Measurements from ENCODE around the gene FBXO24.

Gene FBXO24

DNA sequence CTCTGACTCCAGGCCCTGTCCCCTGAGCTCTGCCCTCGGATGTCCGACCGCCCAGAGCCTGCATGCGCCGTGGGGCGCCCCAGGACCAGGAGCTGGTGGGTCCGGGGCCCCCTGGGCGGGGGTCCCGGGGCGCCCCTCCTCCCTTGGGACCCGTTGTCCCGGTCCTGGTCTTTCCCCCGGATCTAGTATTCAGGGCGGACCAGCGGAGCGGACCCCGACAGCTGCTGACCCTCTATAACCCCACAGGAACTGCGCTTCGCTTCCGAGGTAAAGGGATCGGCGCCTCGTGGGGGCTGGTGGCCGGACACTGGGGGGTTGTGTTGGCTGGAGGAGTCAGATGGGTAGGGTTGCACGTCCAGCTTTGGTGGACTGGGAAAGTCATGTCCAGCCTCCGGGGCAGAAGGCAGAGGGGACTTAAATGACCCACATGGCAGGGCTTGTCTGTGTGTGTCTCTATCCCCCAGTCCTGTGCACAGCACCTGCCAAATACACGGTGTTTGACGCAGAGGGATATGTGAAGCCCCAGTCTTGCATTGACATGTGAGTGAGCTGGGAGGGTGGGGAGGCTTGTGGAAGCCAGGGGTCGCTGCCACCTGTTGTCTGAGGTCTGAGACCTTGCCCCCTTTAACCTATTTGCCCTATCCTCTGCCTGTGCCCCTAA lies 26.7 kb downstream of the FBXO24 start:
- no peak for DNase-seq (ENCODE audit: extremely low spot score, insufficient read length, low read depth)
- no peak for FAIRE-seq

DNA sequence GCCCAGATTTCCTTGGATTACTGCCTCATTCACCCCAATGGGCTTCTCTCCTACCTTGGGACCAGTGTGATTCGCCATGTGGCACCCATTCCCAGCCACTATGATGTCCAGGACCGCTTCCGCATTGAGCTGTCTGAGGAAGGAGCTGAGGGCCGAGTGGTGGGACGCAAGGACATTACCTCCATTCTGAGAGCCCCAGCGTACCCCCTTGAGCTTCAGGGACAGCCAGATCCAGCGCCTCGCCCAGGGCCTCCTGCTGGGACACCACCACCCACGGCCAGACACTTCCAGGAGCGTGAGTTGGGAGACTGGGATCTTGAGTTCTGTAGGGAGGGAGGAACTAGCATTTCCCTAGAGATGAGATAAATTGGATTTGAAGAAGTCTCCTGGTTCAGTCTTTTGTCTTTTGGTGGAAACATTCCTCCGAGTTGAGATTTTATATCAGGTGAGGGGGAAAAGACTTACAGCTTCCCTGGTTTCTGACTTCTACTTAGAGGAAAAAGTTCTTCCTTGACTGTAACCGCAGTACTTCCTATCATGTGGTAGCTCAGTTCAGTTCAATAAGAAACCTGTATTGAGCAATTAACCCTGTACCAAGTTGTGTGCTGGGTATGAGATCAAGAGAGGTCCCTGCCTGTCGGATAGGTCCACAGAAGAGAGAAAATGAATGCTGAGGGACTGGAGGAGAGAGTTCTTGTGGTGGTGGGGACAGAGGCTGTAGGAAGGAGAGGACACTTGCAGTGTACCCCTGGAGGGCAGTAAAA lies 27.5 kb downstream of the FBXO24 start:
- no peak for FAIRE-seq
- no peak for DNase-seq (ENCODE audit: extremely low spot score, insufficient read length, low read depth)

DNA sequence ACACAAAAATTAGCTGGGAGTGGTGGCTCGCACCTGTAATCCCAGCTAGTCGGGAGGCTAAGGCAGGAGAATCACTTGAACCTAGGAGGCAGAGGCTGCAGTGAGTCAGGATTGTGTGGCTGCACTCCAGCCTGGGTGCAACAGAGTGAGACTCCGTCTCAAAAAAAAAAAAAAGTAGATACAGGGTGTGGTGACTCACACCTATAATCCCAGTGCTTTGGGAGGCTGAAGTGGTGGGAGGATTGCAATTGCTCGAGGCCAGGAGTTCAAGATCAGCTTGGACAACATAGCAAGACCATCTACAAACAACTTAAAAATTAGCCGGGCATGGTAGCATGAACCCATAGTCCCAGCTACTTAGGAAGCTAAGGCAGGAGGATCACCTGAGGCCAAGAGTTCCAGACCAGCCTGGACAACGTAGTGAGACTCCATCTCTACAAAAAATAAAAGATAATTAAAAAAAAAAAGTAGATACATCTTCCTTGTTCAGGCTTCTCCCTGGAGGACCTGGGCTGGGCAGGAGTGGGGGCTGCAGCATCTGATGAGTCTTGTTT lies 28.3 kb downstream of the FBXO24 start:
- DNase-seq (ENCODE audit: extremely low spot score, insufficient read length, low read depth) (no peak), FAIRE-seq (no peak)

DNA sequence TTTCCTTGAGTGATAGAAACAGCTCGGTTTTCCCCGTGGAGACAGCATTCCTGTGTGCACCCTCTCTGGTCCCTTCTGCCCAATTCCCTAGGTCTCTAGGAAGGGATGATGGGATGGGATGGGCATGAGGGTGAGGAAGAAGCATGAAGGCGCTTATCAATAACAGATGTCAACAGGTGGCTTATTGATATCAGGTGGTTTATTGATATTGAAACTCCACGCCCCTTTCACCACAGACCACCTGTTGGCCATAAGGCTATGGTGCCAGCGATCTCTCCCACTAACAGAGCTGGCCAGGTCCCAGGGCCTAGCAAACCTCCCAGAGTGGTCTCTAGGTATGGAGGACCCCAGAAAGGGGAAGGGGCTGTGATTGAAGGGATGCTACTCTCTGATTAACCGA lies 34.1 kb downstream of the FBXO24 start:
- FAIRE-seq (no peak), DNase-seq (ENCODE audit: extremely low spot score, insufficient read length, low read depth) (no peak)

DNA sequence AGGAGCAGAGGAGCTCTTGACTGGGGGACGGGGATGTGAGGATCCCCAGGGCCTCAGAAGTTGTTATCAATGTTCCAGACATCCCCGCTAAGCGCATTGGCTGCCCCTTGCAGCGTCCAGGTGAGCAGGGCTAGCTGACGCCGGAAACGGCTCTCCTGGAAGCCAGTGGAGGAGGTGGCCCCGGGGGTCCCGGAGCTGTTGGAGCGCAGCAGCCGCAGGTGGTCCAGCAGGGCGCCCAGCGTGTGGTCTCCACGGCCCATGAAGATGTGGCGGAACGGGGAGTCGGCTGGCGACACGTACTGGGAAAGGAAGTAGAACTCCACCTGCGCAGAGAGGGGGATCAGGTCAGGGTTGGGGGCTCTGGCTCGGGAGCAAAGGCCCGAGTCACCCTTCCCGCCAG lies 34.7 kb downstream of the FBXO24 start:
- no peak for FAIRE-seq

DNA sequence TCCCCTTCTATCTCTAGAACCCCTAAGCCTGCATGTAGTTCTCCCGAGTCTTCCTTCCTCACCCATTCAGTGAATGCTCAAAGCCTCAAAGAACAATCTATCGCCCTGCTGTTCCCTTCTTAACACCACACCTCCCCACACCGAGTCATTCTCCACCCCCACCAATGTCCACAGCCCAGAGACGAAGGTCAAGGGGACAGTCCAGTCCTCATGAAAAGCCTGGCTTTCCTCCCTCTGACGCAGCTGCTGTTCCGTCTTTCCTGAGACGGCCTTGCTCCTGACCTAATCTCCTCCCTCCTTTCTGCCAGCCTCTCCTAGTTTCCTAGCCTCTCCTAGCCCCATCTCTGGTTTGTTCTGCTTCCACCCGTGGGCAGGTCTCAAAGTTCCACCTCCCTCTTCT lies 35.4 kb downstream of the FBXO24 start:
- no peak for FAIRE-seq

More for the DNA sequence above, 34.7 kb downstream of the FBXO24 start:
- DNase-seq (ENCODE audit: extremely low spot score, insufficient read length, low read depth): no peak

DNA sequence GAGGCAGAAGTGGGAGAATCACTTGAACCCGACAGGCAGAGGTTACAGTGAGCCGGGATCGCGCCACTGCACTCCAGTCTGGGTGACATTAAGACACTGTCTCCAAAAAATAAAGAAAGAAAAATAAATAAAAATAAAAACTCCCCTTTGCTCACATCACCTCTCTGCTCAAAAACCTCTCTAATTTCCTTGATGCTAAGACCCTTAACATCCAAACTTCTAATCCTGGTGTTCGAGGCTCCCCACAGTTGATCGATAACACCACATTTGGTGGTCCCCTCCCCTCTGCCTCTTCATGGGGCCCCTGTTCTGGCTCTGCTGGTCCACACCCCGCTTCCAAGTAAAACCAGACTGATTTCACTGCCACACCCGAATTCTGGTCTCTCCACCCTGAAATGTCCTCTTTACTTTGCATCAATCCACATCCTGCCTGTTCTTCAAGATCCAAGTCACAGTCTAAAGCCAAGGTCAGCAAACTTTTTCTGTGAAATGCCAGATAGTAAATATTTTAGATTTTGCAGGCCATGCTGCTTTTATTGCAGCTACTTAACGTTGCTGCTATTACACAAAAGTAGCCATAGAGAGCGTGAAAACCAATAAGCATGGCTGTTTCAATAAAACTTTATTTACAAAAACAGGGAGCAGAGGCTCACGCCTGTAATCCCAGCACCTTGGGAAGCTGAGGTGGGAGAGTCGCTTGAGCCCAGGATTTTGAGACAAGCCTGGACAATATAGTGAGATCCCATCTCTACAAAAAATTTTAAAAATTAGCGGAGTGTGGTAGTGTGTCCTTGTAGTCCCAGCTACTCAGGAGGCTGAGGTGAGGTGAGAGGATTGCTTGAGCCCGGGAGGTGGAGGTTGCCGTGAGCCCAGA lies 38.1 kb downstream of the FBXO24 start:
- DNase-seq (ENCODE audit: extremely low spot score, insufficient read length, low read depth): no peak
- FAIRE-seq: no peak

More for the DNA sequence above, 35.4 kb downstream of the FBXO24 start:
- no peak for DNase-seq (ENCODE audit: extremely low spot score, insufficient read length, low read depth)

DNA sequence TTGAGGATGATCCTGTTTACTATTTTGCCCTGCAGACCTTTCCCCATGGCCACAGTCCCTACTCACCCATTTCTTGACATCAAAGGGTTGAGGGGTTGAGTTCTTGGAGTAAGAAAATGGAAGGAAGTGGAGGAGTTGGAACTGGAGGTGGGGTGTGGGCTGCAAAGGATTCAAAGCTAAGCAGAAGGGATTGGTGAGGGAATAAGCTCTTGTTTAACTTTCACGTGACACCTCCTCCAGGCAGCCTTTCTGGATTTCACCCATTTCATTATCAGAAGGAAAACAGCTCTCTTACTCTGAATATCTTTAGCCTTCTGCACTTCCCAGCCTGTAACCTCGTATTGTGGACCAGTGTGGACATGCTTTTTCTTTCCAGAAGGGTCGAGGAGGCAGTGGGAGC lies 39.9 kb downstream of the FBXO24 start:
- DNase-seq (ENCODE audit: extremely low spot score, insufficient read length, low read depth) (no peak), FAIRE-seq (no peak)

DNA sequence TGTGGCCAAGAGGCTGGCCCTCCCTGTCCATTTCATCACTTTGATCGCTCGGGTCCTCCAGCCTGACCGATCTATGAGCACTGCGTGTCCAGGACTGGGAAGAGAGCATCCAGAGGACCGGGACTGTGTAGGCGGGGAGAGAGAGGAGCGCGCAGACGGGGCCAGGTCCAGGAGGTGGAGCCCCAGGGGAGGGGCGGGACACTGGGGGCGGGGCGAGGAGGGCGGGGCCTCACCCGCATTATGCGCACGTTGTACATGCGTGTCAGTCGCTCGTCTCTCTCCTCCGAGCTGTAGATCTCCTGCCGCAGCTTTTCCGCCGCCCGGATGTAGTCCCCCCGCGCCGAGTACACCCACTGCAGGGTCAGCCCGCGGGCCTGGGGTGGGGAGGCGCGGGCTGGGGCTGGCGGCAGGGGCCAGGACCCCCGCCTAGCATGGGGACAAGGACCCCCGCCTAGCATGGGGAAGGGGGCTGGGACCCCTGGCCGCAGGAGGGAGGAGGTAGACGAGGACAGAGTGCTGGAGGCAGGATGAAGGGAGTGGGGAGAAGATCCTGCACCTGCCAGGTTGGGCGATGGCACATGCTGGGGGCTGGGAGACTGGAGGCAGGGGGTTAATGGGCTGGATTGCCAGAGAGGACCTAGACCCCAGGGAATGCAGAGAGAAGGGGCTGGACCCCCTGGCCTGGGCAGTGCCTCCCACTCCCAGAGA lies 40.6 kb downstream of the FBXO24 start:
- peak; percentile 98 for DNase-seq (ENCODE audit: extremely low spot score, insufficient read length, low read depth)
- peak; percentile 84 for FAIRE-seq

DNA sequence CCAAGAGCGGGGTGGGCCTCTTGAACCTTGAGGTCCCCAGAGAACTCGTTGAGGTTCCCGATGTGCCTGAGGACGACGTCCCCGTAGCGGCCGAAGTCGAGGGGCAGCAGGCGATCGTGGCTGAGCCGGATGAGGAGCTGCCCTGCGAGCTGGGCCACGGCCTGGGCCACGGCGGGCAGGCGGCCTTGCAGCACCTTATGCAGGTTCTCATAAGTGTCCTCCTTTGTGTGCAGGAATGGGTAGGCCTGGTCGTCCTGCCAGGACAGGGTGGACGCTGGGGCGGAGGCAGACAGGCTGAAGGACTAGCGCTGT lies 41.1 kb downstream of the FBXO24 start:
- DNase-seq (ENCODE audit: extremely low spot score, insufficient read length, low read depth): no peak
- FAIRE-seq: no peak

DNA sequence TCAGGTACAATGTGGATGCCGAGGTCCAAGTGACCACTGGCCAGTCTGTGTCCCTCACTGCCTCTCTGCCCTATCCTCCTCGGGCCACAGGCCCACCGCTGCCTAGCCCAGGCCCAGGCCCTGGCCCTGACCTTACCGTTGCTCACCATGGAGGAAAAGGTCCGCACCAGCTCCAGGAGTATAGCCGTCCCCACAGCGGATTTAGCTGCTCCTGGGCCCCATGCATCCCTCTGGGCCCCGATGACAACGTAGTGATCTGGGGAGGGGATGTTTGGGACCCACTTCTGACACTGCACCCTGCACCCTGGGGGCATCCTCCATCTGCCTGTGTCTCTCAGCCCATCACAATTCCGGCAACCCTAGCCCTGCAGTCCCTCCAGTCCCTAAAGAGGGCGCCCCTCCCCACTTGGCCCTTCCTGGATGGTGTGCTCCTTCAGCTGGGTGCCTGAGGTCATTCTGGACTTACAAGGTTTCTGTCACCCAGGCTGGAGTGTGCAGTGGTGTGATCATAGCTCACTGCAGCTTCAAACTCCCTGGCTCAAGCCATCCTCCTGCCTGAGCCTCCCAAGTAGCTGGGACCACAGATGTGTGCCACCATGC lies 43.1 kb downstream of the FBXO24 start:
- FAIRE-seq: no peak
- no peak for DNase-seq (ENCODE audit: extremely low spot score, insufficient read length, low read depth)

DNA sequence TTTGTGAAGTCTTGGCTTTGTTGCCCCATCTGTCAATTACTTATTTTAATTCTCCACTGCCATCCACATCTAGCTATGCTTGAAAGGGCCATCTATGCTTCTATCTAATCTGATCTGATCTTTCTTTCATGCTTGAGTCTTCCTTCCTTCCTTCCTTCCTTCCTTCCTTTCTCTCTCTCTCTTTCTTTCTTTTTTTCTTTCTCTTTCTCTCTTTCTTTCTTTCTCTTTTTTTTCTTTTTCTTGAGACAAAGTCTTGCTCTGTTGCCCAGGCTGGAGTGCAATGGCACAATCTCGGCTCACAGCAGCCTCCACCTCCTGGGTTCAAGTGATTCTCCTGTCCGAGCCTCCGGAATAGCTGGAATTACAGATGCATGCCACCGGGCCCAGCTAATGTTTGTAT lies 43.9 kb downstream of the FBXO24 start:
- FAIRE-seq: no peak
- no peak for DNase-seq (ENCODE audit: extremely low spot score, insufficient read length, low read depth)

DNA sequence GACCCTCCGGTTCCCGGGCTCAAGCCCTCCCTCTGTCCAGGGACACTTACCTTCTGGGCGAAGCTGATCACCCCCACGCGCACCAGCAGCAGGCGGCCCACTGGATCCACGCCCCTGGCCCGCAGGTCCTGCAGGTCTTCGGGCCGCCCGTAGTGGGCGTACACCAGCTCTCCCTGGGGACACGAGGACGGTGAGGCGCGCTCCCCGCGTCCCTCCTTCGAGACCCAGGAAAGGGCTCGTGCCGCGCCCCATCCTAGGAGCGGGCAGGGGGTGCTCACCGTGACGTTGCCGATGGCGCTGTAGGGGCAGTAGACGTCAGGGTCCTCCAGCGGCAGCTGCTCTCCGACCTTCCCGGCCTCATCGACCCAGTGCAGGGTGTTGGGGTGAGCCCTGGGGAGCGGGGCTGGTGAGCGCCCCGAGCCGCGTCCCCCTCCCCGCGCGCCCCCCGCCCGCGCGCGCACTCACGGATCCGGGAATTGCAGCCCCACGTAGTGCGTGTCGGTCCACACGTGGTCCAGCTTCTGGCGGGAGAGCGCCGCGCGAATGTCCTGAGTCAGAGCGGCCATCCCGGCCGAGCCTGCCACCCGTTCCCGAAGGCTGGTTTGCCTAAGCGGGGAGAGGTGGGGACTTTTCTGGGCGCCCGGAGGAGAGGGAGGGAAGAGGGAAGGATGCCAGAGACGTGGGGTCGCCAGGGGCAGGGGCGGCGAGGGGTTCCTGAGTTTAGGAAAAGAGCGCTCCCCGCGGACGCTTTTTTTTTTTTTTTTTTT lies 47.0 kb downstream of the FBXO24 start:
- FAIRE-seq (peak; percentile 73), DNase-seq (ENCODE audit: extremely low spot score, insufficient read length, low read depth) (peak; percentile 47)

DNA sequence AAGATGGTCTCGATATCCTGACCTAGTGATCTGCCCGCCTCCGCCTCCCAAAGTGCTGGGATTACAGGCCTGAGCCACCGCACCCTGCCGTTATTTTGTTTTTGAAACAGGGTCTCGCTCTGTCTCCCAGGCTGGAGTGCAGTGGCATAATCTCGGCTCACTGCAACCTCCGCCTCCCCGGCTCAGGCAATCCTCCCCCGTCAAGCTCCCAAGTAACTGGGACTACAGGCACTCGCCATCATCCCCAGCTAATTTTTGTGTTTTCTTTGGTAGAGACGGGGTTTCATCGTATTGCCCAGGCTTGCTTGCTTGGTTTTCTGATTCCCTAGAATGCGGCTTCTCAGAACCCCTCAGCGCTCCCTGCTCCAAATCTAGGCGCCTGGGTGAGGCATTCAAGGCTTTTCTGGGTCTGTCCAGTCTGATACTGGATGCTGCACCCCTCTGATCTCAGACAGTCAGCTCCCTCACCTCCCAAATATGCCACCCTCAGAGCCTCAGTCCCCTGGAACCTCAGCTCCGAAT lies 53.9 kb downstream of the FBXO24 start:
- FAIRE-seq: no peak
- DNase-seq (ENCODE audit: extremely low spot score, insufficient read length, low read depth): no peak

DNA sequence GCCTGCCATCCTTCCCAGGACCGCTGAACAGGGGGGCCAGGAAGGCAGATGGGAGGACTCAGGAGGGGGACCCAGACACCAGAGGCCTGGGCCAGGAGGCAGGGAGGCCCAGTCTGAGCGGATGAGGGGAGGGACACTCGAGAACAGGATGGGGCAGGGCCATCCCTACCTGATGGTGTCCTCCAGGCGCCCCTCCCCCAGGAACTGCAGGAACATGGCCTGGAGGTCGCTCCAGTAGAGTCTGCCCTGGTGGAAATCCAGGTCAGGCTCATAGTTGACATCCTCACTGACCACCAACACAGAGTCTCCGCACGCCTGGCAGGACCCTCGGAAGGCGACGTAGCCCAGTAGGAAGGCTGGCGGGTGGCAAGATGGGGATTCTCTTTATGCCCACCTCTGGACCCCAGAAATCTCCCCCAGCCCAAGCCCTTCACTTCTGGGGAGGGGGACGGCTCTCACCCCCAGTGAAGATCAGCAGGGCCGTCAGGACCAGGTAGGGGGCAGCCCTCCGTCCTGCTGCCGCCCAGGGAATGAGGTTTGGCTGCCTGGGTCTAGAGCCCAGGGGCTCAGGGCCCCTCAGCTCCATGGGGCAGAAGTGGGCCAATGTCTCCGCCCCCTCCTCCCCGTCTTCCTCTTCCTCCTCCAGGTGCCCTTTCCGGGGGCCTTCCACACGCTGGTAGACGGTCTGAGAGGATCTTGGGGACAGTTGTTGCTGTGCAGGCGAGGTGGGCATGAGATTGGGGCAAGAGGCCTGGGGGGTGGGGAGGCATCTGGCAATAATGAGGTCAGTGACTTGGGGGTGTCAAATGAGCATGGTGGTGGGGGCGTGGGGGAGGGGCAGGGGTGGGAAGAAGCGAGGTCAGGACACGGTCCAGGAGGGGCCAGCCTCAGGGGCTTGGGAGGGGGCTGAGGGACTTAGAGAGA lies 54.7 kb downstream of the FBXO24 start:
- FAIRE-seq (no peak), DNase-seq (ENCODE audit: extremely low spot score, insufficient read length, low read depth) (no peak)

DNA sequence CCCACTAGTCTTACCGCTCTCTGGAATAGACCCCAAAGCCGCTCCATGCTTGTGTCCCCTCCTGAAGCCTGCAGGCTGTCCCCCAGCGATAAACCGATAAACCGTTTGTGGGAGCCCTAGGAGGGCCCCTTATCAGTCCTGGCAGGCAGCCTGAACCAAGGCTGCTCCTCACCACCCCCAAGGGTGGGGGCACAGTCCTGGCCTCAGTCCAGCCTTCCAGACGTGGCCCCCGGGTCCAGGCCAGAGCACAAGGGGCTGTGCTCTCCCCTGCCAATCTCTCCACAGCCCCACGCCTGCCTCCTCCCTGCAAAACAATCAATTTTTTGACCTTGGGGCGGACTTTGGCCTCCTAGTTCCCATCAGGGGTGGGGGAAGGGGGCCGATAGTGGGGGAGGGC lies 55.3 kb downstream of the FBXO24 start, which contains the start of gene TFR2:
Gene TFR2 (minus strand): TSS at position 90 of the 397 bp plus-strand sequence. CDS start 43 bp downstream, at position 47.
- FAIRE-seq (no peak), DNase-seq (ENCODE audit: extremely low spot score, insufficient read length, low read depth) (no peak)

DNA sequence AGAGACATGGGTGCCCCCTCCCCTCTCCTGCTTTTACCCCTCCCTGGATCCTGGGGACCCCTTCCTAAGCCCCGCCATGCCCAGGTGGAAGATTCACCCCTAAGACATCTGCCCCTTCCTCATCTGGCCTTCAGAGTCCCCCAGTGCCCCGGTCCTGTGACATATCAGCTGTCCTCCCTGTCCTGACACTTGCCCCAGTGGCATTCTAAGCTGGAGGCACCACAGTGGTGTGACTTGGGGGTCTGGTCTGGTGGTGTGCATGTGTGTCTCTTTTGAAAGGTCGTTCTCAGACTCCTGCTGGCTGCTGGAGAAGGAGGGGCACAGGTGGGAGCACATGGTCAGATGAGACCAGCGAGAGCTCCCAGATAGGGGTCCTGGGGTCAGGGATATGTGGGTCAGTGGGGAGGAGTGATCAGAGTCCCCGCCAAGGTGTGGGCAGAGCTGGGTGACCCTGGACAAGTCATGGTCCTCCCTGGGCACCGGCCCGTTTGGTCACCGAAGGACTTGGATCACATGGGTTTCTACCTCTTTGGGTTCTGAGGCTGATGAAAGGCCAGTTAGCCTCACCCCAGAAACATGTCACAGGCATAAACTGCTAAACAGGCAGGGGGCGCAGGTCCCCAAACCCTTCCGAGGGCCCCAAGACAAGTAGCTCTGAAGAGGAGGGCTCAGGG lies 55.9 kb downstream of the FBXO24 start:
- FAIRE-seq (no peak), DNase-seq (ENCODE audit: extremely low spot score, insufficient read length, low read depth) (no peak)
